ENCODE measurements around the gene KRT35.
A peak's percentile ranks its signal among the peaks of the same experiment; 100 is the strongest.

KRT35 gene

DNA sequence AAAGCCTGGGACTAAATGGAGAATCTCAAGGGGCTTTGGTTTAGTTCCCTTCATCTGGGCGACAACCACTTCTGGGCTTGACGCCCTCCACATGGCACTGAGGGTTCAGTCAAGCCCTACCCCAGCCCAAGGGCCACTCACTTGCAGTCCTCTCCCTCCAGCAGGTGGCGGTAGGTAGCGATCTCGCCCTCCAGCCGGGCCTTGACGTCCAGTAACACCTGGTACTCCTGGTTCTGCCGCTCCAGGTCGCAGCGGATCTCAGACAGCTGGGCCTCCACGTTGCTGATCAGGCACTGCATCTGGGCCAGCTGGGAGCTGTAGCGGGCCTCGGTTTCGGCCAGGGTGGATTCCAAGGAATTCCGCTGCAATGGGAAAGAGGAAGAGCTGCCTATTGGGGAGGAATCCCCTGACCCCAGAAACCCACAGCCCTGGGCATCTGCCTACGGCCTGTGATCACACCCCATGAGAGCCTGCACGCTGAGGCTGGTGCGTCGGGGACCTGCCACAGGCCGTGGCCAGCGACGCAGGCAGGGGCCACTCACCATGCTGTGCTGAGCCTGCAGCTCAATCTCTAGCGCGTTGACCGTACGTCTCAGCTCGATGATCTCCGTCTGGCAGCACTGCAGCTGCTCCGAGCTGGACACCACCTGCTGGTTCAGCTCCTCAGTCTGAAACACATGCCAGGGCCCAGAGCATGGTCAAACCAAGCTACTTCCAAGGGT lies 6.0 kb upstream of the KRT35 start:
- no peak for DNase-seq

DNA sequence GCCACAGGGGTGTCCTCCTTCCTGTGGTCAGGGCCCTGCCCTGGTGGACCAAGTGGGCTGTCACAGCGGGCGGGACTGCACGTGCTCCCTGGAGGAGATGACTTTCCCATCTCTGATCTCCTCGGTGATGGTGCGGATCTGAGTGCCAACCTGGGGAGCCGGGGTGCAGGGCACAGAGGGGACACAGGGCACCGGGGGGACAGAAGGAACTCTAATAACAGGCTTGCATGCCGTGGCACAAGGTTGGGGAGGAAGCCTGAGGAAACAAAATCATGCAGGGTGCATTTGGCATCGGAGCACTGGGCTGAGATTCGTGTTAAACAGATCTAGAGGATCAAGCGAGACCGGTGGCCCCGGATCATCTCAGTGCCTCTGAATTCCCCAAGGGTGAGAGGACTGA lies 5.4 kb upstream of the KRT35 start:
- no peak for DNase-seq

DNA sequence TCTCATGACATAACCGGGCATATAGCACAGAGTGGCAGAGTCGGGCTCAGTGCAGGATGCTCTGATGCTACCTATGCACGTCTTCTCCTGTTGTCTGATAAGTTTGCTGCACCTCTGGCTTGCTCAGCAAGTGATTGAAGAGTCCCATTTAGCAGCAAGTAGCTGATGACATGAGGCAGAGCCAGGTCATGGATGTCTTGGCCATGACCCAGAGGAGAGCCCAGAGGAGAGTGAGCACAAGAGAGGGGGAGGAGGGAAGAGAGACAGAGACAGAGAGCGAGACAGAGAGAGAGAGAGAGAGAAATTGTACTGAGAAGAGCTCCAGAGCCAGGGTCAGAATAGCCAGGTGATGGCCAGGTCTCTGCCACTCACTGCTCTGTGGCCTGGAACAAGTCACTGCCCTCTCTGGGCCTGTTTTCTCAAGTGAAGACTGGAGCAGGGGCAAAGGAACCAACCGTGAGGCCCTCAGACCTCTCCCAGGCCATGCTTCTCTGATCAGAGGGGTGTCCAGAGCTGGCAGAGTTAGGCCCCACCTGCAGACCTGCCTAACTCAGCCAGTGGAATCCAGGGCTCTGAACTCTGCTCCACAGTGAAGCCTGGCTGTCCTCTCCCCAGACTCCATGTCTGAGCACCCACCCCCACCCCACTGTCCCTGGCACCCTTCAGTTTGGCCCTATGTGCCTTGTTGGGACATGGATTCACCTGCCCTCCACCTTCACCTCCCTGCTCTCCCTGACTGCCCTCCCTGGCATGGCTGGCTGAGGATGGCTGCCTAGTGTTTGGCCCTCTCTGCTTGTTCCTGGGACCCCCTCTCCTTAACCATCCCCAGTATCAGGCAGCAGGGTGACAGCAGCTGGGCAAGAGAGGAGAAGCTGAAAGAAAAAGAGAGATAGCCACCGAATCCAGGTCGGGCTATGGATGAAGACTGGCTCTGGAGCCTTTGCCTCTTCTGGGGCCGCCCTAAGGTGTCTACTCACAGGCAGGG lies 4.3 kb upstream of the KRT35 start:
- no peak for DNase-seq

DNA sequence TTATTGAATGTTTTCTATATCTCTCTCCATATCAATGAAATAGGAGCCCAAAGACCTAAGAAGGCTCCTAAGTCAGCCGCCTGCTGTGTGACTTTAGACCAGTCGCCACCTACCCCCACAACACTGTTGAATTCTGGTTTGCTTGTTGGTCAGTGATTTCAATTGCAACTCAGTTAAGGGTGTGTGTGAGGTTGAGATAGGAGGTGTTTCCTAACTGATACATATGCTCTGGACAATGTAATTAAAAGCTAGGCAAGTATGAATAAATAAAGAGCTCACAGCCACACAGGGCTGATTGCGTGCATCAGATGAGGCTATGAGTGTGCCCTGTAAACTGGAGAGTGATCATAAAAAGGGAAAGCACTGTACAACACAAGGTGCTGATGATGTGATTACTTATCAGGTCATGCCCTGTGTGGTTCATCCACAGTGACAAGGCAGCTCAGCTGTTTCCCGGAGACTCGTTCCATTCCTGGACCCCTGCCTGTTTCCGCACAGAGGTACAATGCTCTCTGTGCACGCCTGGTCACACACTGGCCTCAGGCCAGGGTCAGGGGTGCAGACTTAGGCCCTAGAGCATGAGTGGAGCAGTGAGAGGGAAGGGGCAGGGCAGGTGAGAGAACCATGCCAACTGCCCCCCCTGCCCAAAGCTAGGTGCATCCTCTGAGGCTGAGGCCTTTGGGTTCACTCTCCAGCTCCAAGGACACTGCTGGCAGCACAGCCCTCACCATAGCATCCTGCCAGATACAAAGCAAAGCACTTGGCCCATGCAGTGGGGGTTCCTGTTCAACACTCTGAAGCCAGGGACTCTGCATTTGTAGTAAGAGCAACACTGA lies 3.3 kb upstream of the KRT35 start:
- no peak for DNase-seq

DNA sequence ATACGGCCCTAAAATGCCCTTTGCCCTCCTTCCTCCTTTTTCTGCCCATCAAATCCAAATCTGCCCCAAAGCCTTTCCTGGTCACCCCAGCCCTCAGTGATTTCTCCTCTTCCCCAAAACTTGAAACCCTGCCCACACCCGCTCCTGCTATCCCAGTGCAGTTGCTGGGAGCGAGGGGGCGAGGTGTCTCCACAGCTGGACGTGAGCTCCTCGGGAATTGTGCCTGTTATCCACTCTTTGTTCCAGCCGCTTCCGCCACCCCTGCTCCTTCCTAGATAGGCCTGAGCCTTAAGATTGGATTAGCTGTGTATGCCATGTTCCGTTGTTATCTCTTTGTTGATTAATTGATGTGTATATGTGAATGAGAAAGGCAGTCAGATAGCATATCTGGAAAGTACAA lies 2.6 kb upstream of the KRT35 start:
- DNase-seq, result no peak

DNA sequence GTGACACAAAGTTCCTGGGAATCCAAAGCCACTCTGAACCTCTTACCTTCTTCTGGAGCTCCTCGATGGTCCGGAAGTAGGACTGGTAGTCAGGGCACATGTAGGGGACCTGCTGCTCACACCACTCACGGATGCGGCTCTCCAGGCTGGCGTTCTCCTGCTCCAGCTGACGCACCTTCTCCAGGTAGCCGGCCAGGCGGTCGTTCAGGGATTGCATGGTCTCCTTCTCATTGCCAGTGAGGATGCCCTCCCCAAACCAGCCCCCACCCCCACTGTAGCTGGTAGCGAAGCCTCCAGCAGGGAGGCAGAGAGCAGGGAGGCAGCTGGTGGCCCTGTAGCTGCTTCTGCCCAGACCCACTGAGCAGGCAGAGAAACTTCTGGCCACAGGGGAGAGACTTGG lies 370 bp downstream of the KRT35 start:
- DNase-seq, result no peak

DNA sequence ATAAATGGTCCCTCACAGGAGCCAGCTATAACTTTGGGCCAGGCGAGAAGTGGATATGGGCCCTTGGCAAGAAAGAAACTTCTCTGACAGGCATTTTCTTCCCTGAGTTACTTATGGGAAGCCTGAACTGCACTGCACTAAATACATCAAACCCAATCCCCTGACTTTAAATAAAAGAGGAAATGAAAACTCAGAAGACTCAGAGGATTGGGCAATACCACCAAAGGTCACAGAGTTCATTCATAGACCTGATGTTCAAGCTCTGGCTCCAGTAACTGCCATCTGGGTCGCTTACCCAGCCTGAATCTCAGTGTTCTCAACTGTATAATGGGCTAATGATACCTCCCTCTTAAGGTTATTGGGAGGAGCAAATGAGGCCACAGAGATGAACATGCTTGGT lies 815 bp downstream of the KRT35 start:
- peak; percentile 4 for DNase-seq

DNA sequence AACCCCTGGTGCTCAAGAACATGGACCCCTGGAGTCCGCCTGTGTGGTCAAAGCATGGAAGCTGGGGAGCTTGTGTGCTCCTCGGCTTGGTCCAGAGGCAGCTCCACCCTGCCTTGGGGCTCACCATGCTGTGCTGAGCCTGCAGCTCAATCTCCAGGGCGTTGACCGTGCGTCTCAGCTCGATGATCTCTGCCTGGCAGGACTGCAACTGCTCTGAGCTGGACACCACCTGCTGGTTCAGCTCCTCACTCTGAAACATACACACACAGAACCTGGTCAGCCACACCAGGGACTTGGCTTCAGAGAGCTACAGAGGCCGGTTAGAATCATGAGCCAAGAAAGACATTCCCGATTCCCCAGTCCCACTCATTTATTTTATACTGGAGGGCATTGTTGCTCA lies 2.7 kb downstream of the KRT35 start:
- peak; percentile 4 for DNase-seq

DNA sequence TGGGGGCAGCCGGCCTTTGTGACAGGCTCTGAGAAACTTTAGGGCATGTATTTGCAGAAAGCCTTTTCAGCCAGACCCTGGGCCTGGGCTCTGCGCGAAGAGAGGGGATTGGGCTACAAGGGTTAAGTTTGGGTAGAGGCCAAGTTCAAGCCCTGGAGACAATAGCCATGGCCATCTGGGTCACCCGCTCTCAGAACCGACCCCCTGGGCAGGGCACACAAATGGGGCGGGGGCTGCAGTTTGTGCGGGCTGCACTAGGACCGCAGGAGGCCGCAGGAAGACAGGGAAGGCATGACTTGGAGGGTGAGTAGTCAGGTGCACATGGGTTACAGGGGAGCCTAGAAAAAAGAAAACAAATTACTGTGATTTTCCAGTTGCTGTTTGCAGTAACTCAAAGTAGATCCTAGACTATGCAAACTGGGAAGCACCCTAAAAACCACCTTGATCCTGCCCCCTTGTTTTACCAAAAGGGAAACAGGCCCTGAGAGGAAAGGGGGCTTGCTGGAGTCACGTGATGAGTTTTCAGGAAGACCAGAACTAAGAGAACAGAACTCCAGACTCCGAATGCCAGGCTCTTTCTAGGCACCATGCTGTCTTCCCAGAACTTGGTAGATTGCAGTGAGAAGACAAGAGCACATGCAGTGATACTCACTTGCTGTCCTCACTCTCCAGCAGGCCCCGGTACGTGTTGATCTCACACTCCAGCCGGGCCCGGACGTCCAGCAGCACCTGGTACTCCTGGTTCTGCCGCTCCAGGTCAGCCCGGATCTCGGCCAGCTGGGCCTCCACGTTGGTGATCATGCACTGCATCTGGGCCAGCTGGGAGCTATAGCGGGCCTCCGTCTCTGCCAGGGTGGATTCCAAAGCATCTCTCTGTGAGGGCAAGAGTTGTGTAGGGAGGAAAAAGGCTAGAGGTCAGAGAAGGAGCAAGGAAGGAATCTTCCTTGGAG lies 3.8 kb downstream of the KRT35 start:
- peak; percentile 12 for DNase-seq

DNA sequence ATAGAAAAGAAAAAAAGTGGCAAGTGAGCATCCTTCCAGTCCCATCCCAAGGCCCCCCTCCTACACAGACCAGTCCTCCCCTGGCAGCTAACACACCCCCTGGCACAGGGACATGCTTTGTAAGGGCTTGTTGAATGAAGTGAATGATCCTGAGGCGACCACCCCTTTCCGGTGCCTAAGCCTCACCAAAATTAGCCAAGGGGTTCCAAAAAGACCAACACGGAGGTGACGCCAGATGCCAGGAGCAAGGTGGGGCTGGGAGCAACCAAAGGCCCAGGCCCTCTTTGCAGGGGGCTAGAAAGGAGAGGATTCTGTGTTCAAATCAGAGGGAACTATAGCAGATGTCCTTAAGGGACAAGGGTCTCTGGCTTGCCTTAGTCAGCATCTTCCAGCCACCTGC lies 5.5 kb downstream of the KRT35 start:
- DNase-seq, result peak; percentile 2

DNA sequence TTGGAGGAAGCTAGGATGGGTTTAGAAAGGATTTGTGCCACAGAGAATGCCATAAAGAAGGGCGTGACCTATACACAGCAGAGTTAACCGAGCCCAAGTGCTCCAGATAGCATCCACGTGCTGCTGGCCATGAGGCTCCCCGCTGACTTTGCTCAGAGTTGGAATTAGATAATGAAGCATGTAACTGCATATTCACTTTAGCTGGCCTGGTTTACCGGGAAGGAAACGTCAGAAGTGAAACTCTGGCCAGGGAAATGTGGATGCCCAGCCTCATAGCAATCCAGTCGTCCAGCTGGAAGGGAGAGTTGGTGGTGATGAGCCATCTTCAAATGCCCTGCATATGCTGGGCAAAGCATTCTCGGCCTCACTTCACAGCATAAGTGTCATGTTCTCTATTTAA lies 6.1 kb downstream of the KRT35 start:
- DNase-seq, result peak; percentile 8

DNA sequence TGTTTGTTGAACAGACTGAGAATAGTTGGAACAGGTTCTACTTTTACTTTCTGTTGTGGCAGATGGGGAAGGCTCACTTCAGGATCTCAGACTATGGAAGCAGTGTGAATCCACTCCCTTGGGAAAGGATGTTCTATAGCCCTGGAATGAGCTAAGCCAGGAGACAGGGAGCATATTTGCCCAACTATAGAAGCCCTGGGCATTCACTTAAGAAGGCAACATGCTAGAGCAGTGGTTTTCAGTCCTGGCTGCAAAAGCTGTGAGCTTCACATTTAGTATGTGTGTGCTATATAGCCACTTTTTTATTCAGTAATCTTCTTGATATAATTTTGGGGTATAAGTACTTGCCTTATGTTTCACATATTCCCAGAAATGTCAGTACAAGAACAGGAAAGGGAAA lies 12.6 kb downstream of the KRT35 start:
- no peak for DNase-seq

DNA sequence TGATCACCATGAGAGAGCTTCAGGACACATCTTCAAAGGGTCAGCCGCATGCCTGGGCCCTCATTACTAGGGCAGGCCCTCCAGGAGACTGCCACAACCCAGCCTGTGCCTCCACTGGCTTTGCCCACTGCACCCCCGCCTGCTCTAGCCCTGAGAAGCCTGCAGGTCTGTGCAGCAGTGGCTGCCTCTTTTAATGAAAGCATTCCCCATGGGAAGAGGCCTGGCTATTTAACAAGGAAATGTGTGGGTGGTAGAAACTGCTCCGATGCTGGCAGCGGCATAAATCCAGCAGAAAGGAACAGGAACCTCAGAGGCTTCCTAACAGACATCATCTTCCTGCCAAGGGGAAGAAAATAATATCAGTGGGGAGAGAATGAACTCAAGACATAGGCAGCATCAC lies 13.4 kb downstream of the KRT35 start:
- no peak for DNase-seq

DNA sequence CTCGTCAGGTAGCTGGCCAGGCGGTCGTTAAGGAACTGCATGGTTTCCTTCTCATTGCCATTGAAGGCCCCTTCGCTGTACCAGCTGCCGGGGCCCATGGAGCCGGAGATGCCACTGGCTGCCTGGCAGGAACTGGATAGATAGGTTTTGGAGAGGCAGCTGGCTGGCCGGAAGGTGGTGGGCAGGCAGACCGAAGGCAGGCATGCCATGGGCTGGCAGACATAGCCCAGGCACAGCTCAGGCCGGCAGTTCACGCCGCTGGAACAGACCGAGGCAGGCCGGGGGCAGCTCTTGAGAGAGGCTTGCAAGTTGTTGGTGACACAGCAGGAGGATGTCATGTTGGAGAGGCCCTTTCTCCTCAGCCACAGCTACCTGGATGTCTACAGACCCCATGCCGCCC lies 14.0 kb downstream of the KRT35 start, which contains the start of gene KRT32:
Gene KRT32, minus strand, starts transcription at position 399 of the 400 bp plus-strand sequence. Its CDS starts 61 bp downstream, at position 338.
- no peak for DNase-seq

DNA sequence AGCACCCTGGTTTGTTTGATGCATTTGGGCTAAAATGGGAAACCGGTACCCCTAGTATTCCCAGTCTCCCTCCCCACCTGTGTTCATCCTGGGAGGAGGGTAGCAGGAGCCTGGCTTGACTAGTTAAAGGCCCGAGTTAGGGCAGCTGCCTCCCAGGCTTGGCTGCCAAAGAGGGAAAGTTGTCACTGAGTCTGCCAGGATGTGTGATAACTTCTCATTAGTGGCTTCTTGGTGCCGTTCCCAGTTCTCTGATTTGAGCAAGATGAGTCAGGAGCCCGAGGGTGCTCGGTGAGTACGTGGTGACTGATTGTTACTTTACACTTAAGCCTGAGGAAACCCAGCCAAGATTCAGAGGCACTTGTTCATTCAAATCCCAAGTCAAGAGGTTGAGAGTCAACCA lies 16.3 kb downstream of the KRT35 start:
- no peak for DNase-seq

DNA sequence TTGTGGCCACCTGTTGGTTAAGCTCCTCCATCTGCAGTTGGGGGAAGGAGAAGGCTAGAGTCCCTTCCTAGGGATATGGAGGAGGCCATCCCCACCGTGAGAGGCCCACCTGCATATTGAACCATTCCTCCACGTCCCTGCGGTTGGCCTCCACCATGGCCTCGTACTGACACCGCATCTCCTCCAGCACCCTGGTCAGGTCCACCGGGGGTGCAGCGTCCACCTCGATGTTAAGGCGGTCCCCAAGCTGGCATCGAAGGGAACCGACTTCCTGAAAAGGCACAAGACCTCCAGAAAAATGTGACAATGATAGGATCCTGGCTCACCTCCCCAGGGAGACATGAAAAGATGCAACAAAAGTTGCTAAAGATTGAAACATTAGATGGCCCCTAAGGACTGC lies 16.8 kb downstream of the KRT35 start:
- DNase-seq, result no peak

DNA sequence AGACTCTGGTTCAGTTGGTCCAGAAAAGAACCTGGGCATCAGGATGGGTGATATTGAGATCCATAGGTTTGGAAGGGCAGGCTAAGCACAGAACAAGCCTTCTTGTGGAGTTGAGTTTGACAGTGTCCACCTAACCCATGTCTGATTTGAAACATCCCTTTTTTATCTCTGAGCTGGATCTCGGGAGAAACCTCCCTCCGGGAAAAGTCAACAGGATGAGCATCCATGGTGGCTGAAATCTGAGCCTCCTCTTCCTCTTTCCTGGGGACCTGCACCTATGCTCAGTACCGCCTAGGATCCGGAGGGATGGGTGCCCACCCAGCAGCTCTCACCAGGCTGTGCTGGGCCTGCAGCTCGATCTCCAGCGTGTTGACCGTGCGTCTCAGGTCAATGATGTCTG lies 17.2 kb downstream of the KRT35 start:
- no peak for DNase-seq

DNA sequence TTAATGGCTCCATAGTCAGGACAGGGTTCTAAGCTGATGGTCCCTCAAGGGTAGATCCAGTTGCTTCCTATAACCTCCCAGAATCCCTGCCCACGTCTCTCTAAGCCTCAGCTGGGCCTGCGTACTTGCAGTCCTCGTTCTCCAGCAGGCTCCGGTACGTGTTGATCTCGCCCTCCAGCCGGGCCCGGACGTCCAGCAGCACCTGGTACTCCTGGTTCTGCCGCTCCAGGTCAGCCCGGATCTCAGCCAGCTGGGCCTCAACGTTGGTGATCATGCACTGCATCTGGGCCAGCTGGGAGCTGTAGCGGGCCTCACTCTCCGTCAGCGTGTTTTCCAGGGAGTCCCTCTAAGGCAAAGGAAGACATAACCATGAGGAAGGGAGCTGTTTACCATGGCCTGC lies 18.2 kb downstream of the KRT35 start:
- DNase-seq, result no peak

DNA sequence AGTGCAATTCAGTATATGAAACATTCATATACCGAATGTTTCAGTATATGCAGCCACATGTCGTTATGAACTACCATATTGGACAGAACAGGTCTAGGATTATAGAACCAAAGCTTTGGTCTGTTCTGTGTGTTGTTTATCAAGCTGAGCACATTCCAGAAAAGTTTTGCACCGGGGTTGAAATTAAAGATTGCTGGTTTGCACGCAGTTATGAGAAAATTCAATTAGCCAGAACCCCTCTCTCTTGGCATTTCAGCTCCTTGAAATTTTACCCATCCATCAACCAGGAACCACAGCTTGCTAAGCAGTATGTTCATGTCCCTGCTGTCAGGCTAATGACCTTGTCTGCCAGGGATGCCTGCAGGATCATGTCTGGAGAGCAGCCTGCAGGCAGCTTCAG lies 23.3 kb downstream of the KRT35 start:
- no peak for DNase-seq

DNA sequence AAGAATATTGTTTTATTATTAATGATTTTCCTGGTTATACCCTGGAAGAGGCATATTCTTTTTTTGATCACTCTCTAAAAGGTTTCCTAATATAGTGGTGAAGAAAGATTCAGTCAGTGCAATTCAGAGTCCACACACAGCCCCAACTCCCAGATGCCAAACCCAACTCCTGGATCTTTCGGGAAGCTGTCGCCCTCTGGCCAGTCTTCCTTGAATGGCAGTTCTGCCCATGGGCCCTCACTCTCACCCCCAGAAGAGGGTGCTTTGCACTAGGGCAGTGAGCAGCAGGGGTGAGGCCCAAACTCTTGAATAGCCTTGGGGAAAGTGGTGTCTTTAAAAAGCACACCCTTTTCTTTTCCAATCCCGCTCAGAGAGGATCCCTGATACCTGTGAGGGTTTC lies 24.7 kb downstream of the KRT35 start:
- DNase-seq, result no peak

DNA sequence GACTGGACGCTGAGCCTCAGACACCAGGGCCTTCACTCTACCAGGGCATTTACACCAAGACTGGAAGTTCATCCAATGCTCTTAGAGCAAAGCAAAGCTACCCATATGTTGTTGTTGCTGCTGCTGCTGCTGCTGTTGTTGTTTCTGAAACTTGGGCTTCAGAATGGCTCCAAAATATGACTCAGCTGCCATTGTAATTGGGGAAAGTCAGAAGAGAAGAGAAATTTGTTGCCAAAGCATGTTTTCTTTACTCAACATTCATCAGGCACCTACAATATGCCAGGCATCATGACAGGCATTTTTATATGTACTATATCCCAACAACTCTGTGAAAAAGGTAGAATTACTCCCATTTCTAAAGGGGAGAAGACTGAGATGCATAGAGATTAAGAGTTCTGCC lies 25.7 kb downstream of the KRT35 start:
- DNase-seq, result no peak

DNA sequence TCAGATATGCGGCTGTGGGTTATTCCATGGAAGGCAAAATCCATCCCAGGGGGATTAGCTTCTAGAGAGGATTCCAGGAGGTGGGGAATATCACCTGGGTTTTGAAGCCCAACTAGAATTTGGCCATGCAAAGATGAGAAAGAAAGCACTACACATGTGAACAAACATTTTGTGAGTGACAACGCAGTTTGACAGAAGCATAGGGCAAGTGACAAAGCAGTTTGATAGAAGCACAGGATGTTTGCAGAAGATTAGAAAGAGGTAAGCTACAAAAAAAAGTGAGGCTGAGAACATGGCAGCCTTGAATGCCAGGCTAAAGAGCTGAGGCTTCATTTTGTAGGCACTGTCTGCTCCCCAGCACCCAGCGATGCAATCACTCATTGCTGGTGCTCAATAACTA lies 27.9 kb downstream of the KRT35 start:
- DNase-seq, result no peak

Data from right hindlimb (tissue), 1 donor.